M059J (cell line): ENCODE data around the gene SPEM2. TPM values are rescaled to one million over a fixed set of nuclear protein-coding genes. Genes with fewer than 3 reads are reported as not detected.

Source experiments
- DNase-seq: peaks from one replicate; pipeline ENCODE4 v3.0.0-alpha.2; 2012; ENCODE audit warnings: low read depth
- total RNA-seq: library from RNA; depleted of rRNA; stranded (reverse); fragments of >200 nt; shearing (Covaris generic); gene quantifications from 2 replicates; pipeline ENCODE4 v1.2.3, GENCODE V29; 2014

SPEM2 gene
- total RNA-seq, 1 experiment from 2014 or later, result not detected

DNA sequence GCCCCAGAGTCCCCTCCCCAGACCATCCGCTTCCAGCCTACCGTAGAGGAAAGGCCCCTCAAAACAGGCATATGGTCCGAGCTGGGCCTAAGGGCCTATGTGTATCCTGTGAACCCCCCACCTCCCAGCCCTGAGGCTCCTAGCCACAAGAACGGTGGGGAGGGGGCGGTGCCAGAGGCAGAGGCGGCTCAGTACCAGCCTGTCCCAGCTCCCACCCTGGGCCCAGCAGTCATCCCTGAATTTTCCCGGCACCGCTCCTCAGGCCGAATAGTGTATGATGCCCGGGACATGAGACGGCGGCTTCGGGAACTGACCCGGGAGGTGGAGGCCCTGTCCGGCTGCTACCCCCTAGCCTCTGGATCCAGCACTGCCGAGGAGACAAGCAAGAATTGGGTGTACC, 4.2 kb upstream of the SPEM2 start:
- DNase-seq, result no peak

DNA sequence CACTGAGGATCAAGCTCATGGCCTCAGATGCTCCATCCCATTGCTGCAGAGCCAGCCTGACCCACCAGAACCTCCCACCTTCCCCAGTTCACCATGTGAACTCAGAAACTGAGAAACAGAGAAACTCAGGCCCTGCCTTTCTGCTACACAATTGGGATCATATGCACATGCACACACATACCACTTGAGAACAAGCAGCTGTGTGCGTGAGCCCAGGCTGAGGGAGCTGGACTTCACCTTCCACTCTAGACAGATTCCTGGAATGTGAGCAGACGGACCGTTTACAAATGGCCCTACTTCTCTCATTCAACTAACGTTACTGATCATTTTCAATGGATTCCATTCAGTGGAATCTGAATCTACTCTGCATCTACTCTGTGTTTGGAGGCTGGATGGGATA, 1.7 kb upstream of the SPEM2 start:
- no peak for DNase-seq

GRCh38 chr17:7425756-7426155, 340 bp downstream of the SPEM2 start:
- no peak for DNase-seq

DNA sequence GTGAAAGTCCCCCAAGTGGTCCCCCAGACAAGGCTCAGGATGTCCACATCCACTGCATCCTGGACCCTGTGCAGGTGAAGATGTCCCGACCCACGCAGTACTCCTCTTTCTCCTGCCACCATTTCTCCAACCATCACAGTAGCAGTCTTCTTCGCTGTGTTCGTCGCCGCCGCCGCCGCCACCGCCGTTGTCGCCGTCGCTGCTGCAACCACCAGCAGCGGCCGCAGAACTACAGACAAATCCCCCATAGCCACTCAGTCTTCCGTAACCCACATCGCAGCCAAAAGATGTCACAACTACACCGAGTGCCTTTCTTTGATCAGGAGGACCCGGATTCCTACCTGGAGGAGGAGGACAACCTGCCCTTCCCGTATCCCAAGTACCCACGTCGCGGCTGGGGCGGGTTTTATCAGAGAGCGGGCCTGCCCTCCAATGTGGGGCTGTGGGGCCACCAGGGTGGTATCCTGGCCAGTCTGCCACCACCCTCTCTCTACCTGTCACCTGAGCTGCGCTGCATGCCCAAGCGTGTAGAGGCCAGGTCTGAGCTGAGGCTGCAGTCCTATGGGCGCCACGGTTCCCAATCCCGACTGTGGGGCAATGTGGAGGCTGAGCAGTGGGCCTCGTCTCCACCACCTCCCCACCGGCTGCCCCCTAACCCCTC, 917 bp downstream of the SPEM2 start:
- DNase-seq, result no peak

DNA sequence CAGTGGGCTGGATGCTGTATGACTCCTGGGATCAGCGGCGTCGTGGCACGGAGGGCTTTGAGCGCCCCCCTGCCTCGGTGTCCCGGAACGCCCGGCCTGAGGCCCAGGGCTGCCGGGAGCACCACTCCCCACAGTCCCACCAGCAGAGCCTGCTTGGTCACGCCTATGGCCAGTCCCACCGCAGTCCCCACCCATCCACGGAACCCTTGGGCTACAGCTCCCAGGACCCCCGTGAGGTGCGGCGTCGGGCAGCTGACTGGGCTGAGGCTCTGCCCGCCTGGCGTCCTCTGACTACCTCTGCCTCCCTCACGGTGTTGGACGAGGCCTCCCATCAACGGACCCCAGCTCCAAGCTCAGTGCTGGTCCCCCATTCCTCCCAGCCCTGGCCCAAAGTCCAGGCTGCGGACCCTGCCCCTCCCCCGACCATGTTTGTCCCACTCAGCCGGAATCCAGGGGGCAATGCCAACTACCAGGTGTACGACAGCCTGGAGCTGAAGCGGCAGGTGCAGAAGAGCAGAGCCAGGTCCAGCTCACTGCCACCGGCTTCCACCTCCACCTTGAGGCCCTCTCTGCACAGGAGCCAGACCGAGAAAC, 1.6 kb downstream of the SPEM2 start:
- no peak for DNase-seq

DNA sequence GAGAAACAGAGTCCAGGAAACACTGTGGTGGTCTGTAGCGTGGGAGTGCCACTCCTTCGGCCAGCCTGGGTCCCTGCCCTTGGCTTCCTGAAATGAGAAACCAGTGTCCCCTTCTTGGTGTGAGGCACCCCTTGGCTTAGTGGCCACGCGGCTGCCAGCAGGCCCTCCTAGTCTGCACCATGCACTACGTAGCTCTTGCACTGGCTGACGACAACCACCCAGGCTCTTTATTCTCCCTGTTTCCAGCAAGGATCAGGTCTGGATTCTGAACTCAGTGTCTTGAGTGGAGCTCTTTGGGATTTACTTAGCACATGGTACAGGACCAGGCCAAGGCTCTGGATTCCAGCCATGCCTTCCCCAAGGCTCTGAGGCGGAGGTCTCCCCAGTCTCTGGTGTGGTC, 2.1 kb downstream of the SPEM2 start:
- DNase-seq, result no peak

DNA sequence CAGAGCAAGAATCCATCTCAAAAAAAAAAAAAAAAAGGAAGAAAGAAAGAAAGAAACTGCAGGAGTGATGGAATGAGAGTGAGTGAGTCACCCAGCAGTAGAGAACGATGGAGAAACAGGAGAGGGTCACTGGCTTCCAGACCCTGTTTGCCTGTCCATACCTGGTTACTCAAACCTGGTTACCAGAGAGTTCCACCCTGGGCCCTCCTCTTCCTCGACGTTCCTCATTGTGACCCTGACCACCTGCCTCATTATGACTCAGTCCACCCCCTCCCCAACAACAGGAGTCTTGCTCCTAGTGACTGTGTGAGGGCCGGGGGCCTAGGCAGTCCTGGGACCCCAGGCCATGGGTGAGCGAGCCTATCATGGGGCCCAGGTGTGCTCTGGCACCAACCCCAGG, 3.1 kb downstream of the SPEM2 start, which contains the start of gene SPEM3:
Gene SPEM3, plus strand, starts transcription at position 301 of the 400 bp plus-strand sequence. Its CDS starts 46 bp downstream, at position 347.
- no peak for DNase-seq

DNA sequence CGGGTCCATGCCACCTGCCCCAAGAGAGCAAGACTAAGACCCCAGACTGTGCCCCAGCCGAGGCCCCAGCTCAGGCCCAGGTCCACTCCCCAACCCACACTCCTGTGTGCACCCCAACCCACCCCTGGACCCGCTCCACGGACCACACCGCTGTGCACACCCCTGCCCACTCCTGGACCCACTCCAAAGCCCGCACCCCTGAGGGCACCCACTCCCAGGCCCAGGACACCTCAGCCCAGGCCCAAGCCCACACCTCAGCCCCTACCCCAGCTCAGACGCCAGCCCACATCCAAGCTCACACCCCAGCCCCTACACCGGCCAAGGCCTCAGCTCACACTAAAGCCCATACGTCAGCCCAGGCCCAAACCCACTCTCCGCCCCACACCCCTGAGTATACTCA, 4.3 kb downstream of the SPEM2 start:
- no peak for DNase-seq

- DNase-seq, result no peak
Measured at GRCh38 chr17:7431231-7431630, 5.8 kb downstream of the SPEM2 start.

DNA sequence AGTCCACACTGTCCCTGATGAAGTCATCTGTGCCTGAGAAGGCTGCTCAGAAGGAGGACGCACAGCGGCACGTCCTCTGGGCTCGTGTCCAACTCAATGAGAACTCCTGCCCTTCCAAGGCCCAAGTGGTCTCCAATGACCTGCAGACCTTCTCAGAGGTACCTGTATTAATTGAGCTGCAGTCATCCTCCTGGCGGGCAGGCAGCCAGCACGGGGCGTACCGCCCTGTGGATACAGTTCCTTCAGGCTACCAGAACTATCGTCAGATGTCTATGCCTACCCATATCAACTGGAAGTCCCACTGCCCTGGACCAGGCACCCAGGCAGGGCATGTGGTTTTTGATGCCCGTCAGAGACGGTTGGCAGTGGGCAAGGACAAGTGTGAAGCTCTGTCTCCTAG, 6.9 kb downstream of the SPEM2 start:
- DNase-seq, result no peak

GRCh38 chr17:7435676-7436555, 10.5 kb downstream of the SPEM2 start:
- peak; percentile 55 for DNase-seq

GRCh38 chr17:7436556-7437368, 11.3 kb downstream of the SPEM2 start:
- peak; percentile 77 for DNase-seq

GRCh38 chr17:7437369-7437863, 12.0 kb downstream of the SPEM2 start:
- DNase-seq, result no peak

GRCh38 chr17:7437950-7438614, 12.7 kb downstream of the SPEM2 start:
- no peak for DNase-seq

DNA sequence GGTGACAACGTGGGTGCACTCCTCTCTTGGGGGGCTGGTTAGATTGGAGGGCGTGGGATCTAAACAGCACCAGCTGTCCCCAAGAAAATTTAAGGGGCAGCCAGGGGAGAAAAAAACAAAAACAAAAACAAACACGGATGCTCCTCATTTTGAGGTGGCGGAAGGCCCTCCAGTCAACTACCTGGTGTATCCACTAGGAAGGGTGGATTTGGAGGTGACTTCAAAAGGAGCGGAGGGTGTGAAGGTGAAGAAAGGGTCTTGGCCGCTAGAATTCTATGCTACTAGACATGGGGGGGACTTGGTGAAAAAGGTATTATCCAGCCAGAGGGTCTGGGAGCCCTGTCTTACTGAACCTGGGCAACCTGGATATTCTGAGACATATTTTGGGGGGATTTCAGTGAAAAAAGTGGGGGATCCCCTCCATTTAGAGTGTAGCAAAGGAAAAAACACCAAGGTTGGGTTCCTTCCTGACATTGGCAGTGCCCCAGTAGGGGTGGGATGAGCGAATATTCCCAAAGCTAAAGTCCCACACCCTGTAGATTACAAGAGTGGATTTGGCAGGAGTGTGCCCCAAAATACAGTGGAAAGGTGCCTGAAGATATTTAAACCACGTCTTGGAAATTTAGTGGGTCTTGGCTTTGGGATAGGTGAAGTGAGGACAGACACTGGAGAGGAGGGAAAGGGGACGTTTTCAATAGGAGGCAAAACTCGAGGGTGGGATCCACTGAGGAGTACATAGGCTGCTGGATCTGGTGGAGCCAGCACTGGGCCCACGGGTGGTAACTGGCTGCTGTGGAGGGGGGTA, 13.4 kb downstream of the SPEM2 start:
- DNase-seq, result no peak

GRCh38 chr17:7439462-7440112, 14.2 kb downstream of the SPEM2 start, which contains the start of gene FGF11:
Gene FGF11, plus strand, starts transcription at chr17:7439512. Its CDS starts 109 bp downstream, at chr17:7439621.
- no peak for DNase-seq

- DNase-seq, result peak; percentile 62
Measured at GRCh38 chr17:7440113-7440833, 14.9 kb downstream of the SPEM2 start.

- peak; percentile 53 for DNase-seq
Measured at GRCh38 chr17:7440834-7441195, 15.4 kb downstream of the SPEM2 start.

DNA sequence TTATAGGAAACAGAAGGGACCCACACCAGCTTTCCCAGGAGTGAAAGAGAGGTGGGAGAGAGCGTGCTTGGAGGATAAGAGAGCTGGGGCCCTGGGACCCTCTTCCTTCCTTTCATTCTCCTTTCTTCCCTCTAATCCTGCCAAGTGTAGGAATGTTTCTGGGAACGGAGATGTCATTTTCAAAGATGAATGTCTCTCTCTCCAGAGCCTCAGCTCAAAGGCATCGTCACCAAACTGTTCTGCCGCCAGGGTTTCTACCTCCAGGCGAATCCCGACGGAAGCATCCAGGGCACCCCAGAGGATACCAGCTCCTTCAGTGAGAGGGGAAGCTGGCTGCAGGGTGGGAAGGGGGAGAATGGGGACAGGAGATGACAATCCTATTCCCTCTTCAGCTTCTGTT, 15.8 kb downstream of the SPEM2 start:
- DNase-seq, result no peak
